A673 (cell line): Measurements from ENCODE around the gene PLCB4. TPM values are rescaled to one million over a fixed set of nuclear protein-coding genes. Genes with fewer than 3 reads are reported as not detected.

Source experiments
- BruUV-seq: library from RNA; stranded (reverse); fragments of 400-500 nt; replicated peaks from 2 replicates; lab custom pipeline; 2021; lab: Mats Ljungman, UMichigan
- CTCF ChIA-PET: fragments of 300-600 bp; sonication (Branson Sonifier 250); formaldehyde crosslinking; loops from one replicate; lab custom pipeline; 2022; ENCODE audit warnings: antibody characterized with exemption; lab: Charles Lee
- POLR2A ChIA-PET: fragments of 300-600 bp; sonication (Branson Sonifier 250); formaldehyde crosslinking; loops from one replicate; lab custom pipeline; 2022; ENCODE audit warnings: antibody characterized with exemption; ENCODE audit not compliant: low non-redundant PET; lab: Charles Lee
- DNase-seq: peaks from one replicate; pipeline ENCODE4 v3.0.0-alpha.2; 2015; ENCODE audit warnings: low spot score
- H3K27ac ChIP-seq: fragments of 200-600 bp; sonication (generic); 2 replicates; pipeline ENCODE4 v1.5.1; 2016; ENCODE audit warnings: mixed run types, low read depth, mild to moderate bottlenecking, mixed read lengths, antibody characterized with exemption, low read length; ENCODE audit not compliant: poor library complexity, severe bottlenecking
- H3K27me3 ChIP-seq: fragments of 200-600 bp; sonication (generic); replicated peaks from 2 replicates; pipeline ENCODE4 v1.6.1; 2017; ENCODE audit warnings: mixed run types, low read depth, mild to moderate bottlenecking, mixed read lengths, antibody characterized with exemption, low read length; ENCODE audit not compliant: insufficient read depth, poor library complexity
- H3K36me3 ChIP-seq: fragments of 200-600 bp; sonication (generic); 2 replicates; pipeline ENCODE4 v1.6.1; 2016; ENCODE audit warnings: mixed run types, mild to moderate bottlenecking, mixed read lengths, antibody characterized with exemption, low read length; ENCODE audit not compliant: insufficient read depth, poor library complexity, severe bottlenecking
- H3K4me1 ChIP-seq: fragments of 200-600 bp; sonication (generic); 2 replicates; pipeline ENCODE4 v1.6.1; 2017; ENCODE audit warnings: mixed run types, mild to moderate bottlenecking, mixed read lengths, antibody characterized with exemption, low read length; ENCODE audit not compliant: insufficient read depth, poor library complexity, severe bottlenecking
- H3K4me3 ChIP-seq: fragments of 200-600 bp; sonication (generic); 2 replicates; pipeline ENCODE4 v1.5.1; 2016; ENCODE audit warnings: low read depth, mixed run types, mild to moderate bottlenecking, mixed read lengths, low read length; ENCODE audit not compliant: poor library complexity, severe bottlenecking
- H3K9me3 ChIP-seq: fragments of 200-600 bp; sonication (generic); 2 replicates; pipeline ENCODE4 v1.6.1; 2016; ENCODE audit warnings: mixed run types, low read depth, mild to moderate bottlenecking, mixed read lengths, antibody characterized with exemption, low read length; ENCODE audit not compliant: poor library complexity, severe bottlenecking
- CTCF ChIP-seq: fragments of 300-800, 200-600 bp; sonication (generic); conservative IDR thresholded peaks from 2 replicates; pipeline ENCODE4 v1.5.1; 2017; ENCODE audit warnings: low read depth, mild to moderate bottlenecking, antibody characterized with exemption, low read length, moderate library complexity, mixed read lengths
- EZH2 ChIP-seq: fragments of 200-600 bp; sonication (generic); IDR thresholded peaks from 2 replicates; pipeline ENCODE4 v1.6.1; 2017; ENCODE audit warnings: borderline replicate concordance, low read depth, mild to moderate bottlenecking, mixed read lengths, antibody characterized with exemption, low read length; ENCODE audit not compliant: poor library complexity, severe bottlenecking
- intact Hi-C: fragments of 100-400 bp; cut with micrococcal nuclease; formaldehyde crosslinking; loops from one replicate; pipeline ENCODE4 v1.10.0; 2022; ENCODE audit not compliant: unreplicated experiment
- total RNA-seq: library from RNA; stranded (reverse); gene quantifications from 2 replicates; pipeline ENCODE4 v1.2.3, GENCODE V29; 2021

The PLCB4 gene
- total RNA-seq, 1 experiment from 2014 or later: 6.2 TPM

- Histone ChIP-seq H3K4me1 (no peaks in the 10 kb centered on the region), H3K36me3 (no peaks in the 10 kb centered on the region), H3K9me3 (no peaks in the 10 kb centered on the region), H3K27me3 (no peaks in the 10 kb centered on the region), H3K27ac (no peak overlapping the region), H3K4me3 (no peak overlapping the region)
- no peak for DNase-seq
- CTCF ChIA-PET: no interaction called here
- intact Hi-C loops: no loop called here
- no peak for TF ChIP-seq CTCF
- TF ChIP-seq EZH2: no peak
- no TSS peak for BruUV-seq
- POLR2A ChIA-PET: no interaction called here
These were observed 370.9 kb downstream of the PLCB4 start for GRCh38 chr20:9439806-9440205.

- BruUV-seq: no TSS peak
- Histone ChIP-seq H3K27ac (no peak overlapping the region), H3K4me3 (no peak overlapping the region), H3K27me3 (no peaks in the 10 kb centered on the region), H3K36me3 (no peaks in the 10 kb centered on the region), H3K4me1 (no peaks in the 10 kb centered on the region), H3K9me3 (no peaks in the 10 kb centered on the region)
- ChIA-PET CTCF (no interaction called here), POLR2A (no interaction called here)
- no peak for TF ChIP-seq EZH2
- TF ChIP-seq CTCF: no peak
- intact Hi-C loops: no loop called here
- no peak for DNase-seq
These were observed 372.0 kb downstream of the PLCB4 start for GRCh38 chr20:9440892-9441291.

- DNase-seq: no peak
- Histone ChIP-seq H3K4me1 (no peaks in the 10 kb centered on the region), H3K36me3 (no peaks in the 10 kb centered on the region), H3K27me3 (no peaks in the 10 kb centered on the region), H3K9me3 (no peaks in the 10 kb centered on the region), H3K4me3 (no peak overlapping the region), H3K27ac (no peak overlapping the region)
- no TSS peak for BruUV-seq
- TF ChIP-seq CTCF (no peak), EZH2 (no peak)
- intact Hi-C loops: no loop called here
- ChIA-PET CTCF (no interaction called here), POLR2A (no interaction called here)
These were observed 373.1 kb downstream of the PLCB4 start for GRCh38 chr20:9441948-9442347.
